Measurements from ENCODE around the gene CDH13. TPM values are rescaled to one million over a fixed set of nuclear protein-coding genes. Genes with fewer than 3 reads are reported as not detected.

CDH13 gene
- total RNA-seq, 1 donor, result 102 TPM

DNA sequence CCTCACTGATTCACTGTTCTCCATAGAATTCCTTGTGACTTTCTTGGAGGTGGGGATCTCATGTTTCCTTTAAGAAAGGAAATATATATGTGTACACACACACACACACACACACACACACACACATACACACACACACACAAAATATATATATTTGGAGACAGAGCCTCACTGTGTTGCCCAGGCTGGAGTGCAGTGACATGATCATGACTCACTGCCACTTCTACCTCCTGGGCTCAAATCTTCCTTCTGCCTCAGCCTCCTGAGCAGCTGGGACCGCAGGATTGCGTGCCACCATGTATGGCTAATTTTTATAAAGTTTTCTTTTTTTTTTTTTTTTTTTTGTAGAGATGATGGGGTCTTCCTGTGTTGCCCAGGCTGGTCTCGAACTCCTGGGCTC, 45.9 kb downstream of the CDH13 start:
- H3K36me3 ChIP-seq (ENCODE audit: insufficient read depth, low read length), result no peaks in the 10 kb centered on the region
- H4K20me1 ChIP-seq (ENCODE audit: insufficient read depth, low read length), result no peaks in the 10 kb centered on the region
- no peak overlapping the region for H3K4me3 ChIP-seq (ENCODE audit: insufficient read depth, low read length)
- H3K4me1 ChIP-seq (ENCODE audit: insufficient read depth, low read length), result peaks cover 5% of the 10 kb centered on the region
- H3K79me2 ChIP-seq (ENCODE audit: insufficient read depth, low read length), result peaks cover 25% of the 10 kb centered on the region
- H3K4me2 ChIP-seq (ENCODE audit: insufficient read depth, low read length), result no peak overlapping the region
- H3K27me3 ChIP-seq (ENCODE audit: insufficient read depth, low read length), result no peaks in the 10 kb centered on the region
- no peak overlapping the region for H3K27ac ChIP-seq (ENCODE audit: low read depth, low read length)
- H2AFZ ChIP-seq (ENCODE audit: low read length), result no peak overlapping the region
- DNase-seq (ENCODE audit: insufficient read length, low spot score, missing footprints), result no peak
- H3K9me3 ChIP-seq (ENCODE audit: low read depth, low read length), result no peaks in the 10 kb centered on the region
- TF ChIP-seq, protein P1, sequence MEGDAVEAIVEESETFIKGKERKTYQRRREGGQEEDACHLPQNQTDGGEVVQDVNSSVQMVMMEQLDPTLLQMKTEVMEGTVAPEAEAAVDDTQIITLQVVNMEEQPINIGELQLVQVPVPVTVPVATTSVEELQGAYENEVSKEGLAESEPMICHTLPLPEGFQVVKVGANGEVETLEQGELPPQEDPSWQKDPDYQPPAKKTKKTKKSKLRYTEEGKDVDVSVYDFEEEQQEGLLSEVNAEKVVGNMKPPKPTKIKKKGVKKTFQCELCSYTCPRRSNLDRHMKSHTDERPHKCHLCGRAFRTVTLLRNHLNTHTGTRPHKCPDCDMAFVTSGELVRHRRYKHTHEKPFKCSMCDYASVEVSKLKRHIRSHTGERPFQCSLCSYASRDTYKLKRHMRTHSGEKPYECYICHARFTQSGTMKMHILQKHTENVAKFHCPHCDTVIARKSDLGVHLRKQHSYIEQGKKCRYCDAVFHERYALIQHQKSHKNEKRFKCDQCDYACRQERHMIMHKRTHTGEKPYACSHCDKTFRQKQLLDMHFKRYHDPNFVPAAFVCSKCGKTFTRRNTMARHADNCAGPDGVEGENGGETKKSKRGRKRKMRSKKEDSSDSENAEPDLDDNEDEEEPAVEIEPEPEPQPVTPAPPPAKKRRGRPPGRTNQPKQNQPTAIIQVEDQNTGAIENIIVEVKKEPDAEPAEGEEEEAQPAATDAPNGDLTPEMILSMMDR (IDR thresholded peaks at IDR 0.05; ENCODE audit: extremely low read depth, low read depth, low read length), result no peak

DNA sequence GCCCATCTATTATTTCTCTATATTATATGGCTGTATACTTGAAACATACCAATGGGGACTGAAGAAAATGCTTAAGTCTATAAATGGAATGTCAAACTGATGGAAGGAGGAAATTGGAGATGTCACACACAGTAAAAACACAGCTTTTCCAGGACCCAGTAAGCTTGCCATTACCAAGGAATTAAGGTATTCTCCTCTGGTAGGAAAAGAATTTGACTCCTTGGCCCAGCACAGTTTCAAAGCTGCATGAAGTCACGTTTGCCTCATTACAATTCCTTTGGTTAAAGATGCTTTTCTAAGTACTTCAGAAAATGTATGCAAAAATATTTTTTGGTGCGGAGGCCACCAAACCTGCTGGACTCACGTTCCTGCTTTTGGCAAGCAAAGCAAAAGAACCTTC, 48.5 kb downstream of the CDH13 start:
- no peak overlapping the region for H2AFZ ChIP-seq (ENCODE audit: low read length)
- no peaks in the 10 kb centered on the region for H3K9me3 ChIP-seq (ENCODE audit: low read depth, low read length)
- H3K79me2 ChIP-seq (ENCODE audit: insufficient read depth, low read length), result peaks cover 2% of the 10 kb centered on the region
- H4K20me1 ChIP-seq (ENCODE audit: insufficient read depth, low read length), result no peaks in the 10 kb centered on the region
- H3K27me3 ChIP-seq (ENCODE audit: insufficient read depth, low read length), result no peaks in the 10 kb centered on the region
- H3K4me1 ChIP-seq (ENCODE audit: insufficient read depth, low read length), result peaks cover 5% of the 10 kb centered on the region
- H3K4me3 ChIP-seq (ENCODE audit: insufficient read depth, low read length), result no peak overlapping the region
- H3K4me2 ChIP-seq (ENCODE audit: insufficient read depth, low read length), result no peak overlapping the region
- H3K27ac ChIP-seq (ENCODE audit: low read depth, low read length), result no peak overlapping the region
- no peak for DNase-seq (ENCODE audit: insufficient read length, low spot score, missing footprints)
- TF ChIP-seq, protein P1 (IDR thresholded peaks at IDR 0.05; ENCODE audit: extremely low read depth, low read depth, low read length), result no peak
- no peaks in the 10 kb centered on the region for H3K36me3 ChIP-seq (ENCODE audit: insufficient read depth, low read length)

DNA sequence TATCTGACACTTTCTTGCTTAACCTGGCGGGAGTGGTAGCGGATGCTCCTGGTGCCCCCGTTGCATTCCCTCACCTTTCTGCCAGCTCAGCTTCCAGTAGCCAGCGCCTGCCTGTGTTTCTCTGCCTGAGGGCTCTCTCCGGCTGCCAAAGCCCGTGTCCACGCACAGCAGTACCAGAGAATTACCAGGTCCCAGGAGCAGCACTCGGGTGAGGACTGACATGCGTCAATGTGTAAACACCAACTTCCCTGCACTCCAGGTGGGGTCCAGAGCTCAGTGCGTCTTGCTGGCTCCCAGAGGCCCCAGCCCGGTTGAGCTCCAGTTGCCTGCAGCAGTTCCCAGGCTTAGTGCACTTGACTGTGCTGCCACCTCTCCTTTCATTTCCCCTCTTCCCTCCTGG, 54.8 kb downstream of the CDH13 start:
- Histone ChIP-seq H2AFZ (ENCODE audit: low read length) (no peak overlapping the region), H3K4me1 (ENCODE audit: insufficient read depth, low read length) (no peaks in the 10 kb centered on the region), H3K9me3 (ENCODE audit: low read depth, low read length) (no peaks in the 10 kb centered on the region), H3K36me3 (ENCODE audit: insufficient read depth, low read length) (no peaks in the 10 kb centered on the region), H3K27me3 (ENCODE audit: insufficient read depth, low read length) (no peaks in the 10 kb centered on the region), H4K20me1 (ENCODE audit: insufficient read depth, low read length) (no peaks in the 10 kb centered on the region), H3K4me2 (ENCODE audit: insufficient read depth, low read length) (no peak overlapping the region), H3K4me3 (ENCODE audit: insufficient read depth, low read length) (no peak overlapping the region), H3K79me2 (ENCODE audit: insufficient read depth, low read length) (peaks cover 3% of the 10 kb centered on the region), H3K27ac (ENCODE audit: low read depth, low read length) (no peak overlapping the region)
- TF ChIP-seq, protein P1 (IDR thresholded peaks at IDR 0.05; ENCODE audit: extremely low read depth, low read depth, low read length), result no peak
- no peak for DNase-seq (ENCODE audit: insufficient read length, low spot score, missing footprints)

DNA sequence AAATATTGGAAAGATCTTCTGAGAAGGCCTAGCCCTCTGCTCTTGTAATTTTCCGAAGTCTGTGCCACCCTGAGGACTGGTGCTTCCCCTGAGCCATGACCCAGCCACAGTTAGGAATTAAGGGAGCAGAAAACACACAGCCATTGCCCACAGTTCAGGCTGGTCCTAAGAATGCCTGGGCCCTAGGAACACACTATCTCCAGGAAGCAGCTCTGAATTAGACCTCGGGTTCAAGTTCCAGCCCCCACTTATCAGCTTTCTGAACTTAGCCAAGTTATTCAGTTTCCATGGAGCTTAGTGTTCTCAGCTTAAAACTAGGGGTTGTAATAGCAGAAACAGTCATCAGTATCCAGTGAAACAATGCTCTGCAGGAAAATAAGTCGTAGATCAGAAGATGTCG, 56.0 kb downstream of the CDH13 start:
- Histone ChIP-seq H2AFZ (ENCODE audit: low read length) (no peak overlapping the region), H4K20me1 (ENCODE audit: insufficient read depth, low read length) (no peaks in the 10 kb centered on the region), H3K4me2 (ENCODE audit: insufficient read depth, low read length) (no peak overlapping the region), H3K27me3 (ENCODE audit: insufficient read depth, low read length) (no peaks in the 10 kb centered on the region), H3K27ac (ENCODE audit: low read depth, low read length) (no peak overlapping the region), H3K4me1 (ENCODE audit: insufficient read depth, low read length) (no peaks in the 10 kb centered on the region), H3K9me3 (ENCODE audit: low read depth, low read length) (no peaks in the 10 kb centered on the region), H3K36me3 (ENCODE audit: insufficient read depth, low read length) (no peaks in the 10 kb centered on the region), H3K4me3 (ENCODE audit: insufficient read depth, low read length) (no peak overlapping the region), H3K79me2 (ENCODE audit: insufficient read depth, low read length) (peaks cover 3% of the 10 kb centered on the region)
- no peak for DNase-seq (ENCODE audit: insufficient read length, low spot score, missing footprints)
- TF ChIP-seq, protein P1 (IDR thresholded peaks at IDR 0.05; ENCODE audit: extremely low read depth, low read depth, low read length), result no peak
